COLO668 (cell line): ENCODE data around the gene TBC1D24.

Experiments used
- DNase-seq: peaks from one replicate; lab custom pipeline; 2025; ENCODE audit not compliant: unreplicated experiment; lab: John Stamatoyannopoulos, UW

The TBC1D24 gene

GRCh38 chr16:2515180-2515851, 40.4 kb downstream of the TBC1D24 start:
- no peak for DNase-seq

GRCh38 chr16:2516391-2517240, 41.7 kb downstream of the TBC1D24 start:
- no peak for DNase-seq

- DNase-seq, result no peak
Observed at GRCh38 chr16:2517954-2518605, 43.2 kb downstream of the TBC1D24 start.

GRCh38 chr16:2518823-2519710, 44.1 kb downstream of the TBC1D24 start:
- DNase-seq, result no peak

- no peak for DNase-seq
Observed at GRCh38 chr16:2519711-2520080, 44.8 kb downstream of the TBC1D24 start.

- DNase-seq, result peak; percentile 94
Observed at GRCh38 chr16:2520097-2520783, 45.3 kb downstream of the TBC1D24 start, which contains the start of gene AMDHD2. Gene AMDHD2, plus strand, starts transcription at chr16:2520371. Its CDS starts 88 bp downstream, at chr16:2520459.

- DNase-seq, result peak; percentile 27
Observed at GRCh38 chr16:2520784-2521531, 46.0 kb downstream of the TBC1D24 start.

- no peak for DNase-seq
Observed at GRCh38 chr16:2523801-2524231, 48.9 kb downstream of the TBC1D24 start.

- no peak for DNase-seq
Observed at GRCh38 chr16:2524339-2524938, 49.5 kb downstream of the TBC1D24 start.

- no peak for DNase-seq
Observed at GRCh38 chr16:2526135-2526534, 51.2 kb downstream of the TBC1D24 start.

GRCh38 chr16:2527071-2527783, 52.3 kb downstream of the TBC1D24 start:
- DNase-seq, result no peak

GRCh38 chr16:2527784-2528100, 52.8 kb downstream of the TBC1D24 start:
- no peak for DNase-seq

- no peak for DNase-seq
Observed at GRCh38 chr16:2528161-2529060, 53.5 kb downstream of the TBC1D24 start.

- peak; percentile 19 for DNase-seq
Observed at GRCh38 chr16:2529061-2529931, 54.4 kb downstream of the TBC1D24 start.

- no peak for DNase-seq
Observed at GRCh38 chr16:2529961-2530628, 55.2 kb downstream of the TBC1D24 start.
